Left renal cortex interstitium (tissue), 4 donors: ENCODE data around the gene ACOXL. TPM values are rescaled to one million over a fixed set of nuclear protein-coding genes. Genes with fewer than 3 reads are reported as not detected.

Source experiments
- DNase-seq, 4 donors: peaks; one replicate each; pipeline ENCODE4 v3.0.0-alpha.2; 2013; ENCODE audit warnings: low read depth in 4 of 4, low spot score in 2 of 4, missing footprints in 1 of 4
- polyA plus RNA-seq, 4 donors: library from polyadenylated mRNA; unstranded; fragments of 120-200 nt; gene quantifications; one replicate each; pipeline ENCODE4 v1.2.1, GENCODE V29; 2013; ENCODE audit not compliant: insufficient read length in 4 of 4

The ACOXL gene
- polyA plus RNA-seq, 4 donors: 0.43 to 1.2 (median 0.76) TPM

GRCh38 chr2:111094691-111095090 is 362.3 kb downstream of the ACOXL start:
- no peak for DNase-seq

GRCh38 chr2:111095434-111095833 is 363.1 kb downstream of the ACOXL start:
- no peak for DNase-seq

GRCh38 chr2:111099402-111099801 is 367.0 kb downstream of the ACOXL start:
- no peak for DNase-seq

GRCh38 chr2:111100087-111100764 is 367.9 kb downstream of the ACOXL start:
- DNase-seq: no peak

GRCh38 chr2:111100765-111101162 is 368.4 kb downstream of the ACOXL start:
- DNase-seq: no peak

- no peak for DNase-seq
Observed at GRCh38 chr2:111101592-111101991, 369.2 kb downstream of the ACOXL start.

GRCh38 chr2:111102216-111102615 is 369.8 kb downstream of the ACOXL start:
- DNase-seq: no peak

GRCh38 chr2:111105926-111106325 is 373.6 kb downstream of the ACOXL start:
- no peak for DNase-seq

- DNase-seq: no peak
Observed at GRCh38 chr2:111106706-111107105, 374.3 kb downstream of the ACOXL start.

- no peak for DNase-seq
Observed at GRCh38 chr2:111108745-111109271, 376.4 kb downstream of the ACOXL start.

GRCh38 chr2:111111101-111111755 is 378.9 kb downstream of the ACOXL start:
- DNase-seq: no peak

- DNase-seq: no peak
Observed at GRCh38 chr2:111113838-111114237, 381.5 kb downstream of the ACOXL start.

GRCh38 chr2:111116011-111116746 is 383.8 kb downstream of the ACOXL start:
- no peak for DNase-seq

GRCh38 chr2:111116843-111117597 is 384.6 kb downstream of the ACOXL start:
- peak; percentile 56 to 75 (median 68) for DNase-seq

GRCh38 chr2:111117598-111118480 is 385.5 kb downstream of the ACOXL start:
- DNase-seq: peak; percentile 10 to 33 (median 30)

- DNase-seq: peak in 3 of 4 donors; percentile 5 to 43 (median 7)
Observed at GRCh38 chr2:111118481-111118980, 386.2 kb downstream of the ACOXL start.

- peak in 3 of 4 donors; percentile 11 to 29 (median 28) for DNase-seq
Observed at GRCh38 chr2:111118981-111119821, 386.8 kb downstream of the ACOXL start.

- peak in 3 of 4 donors; percentile 10 to 19 (median 13) for DNase-seq
Observed at GRCh38 chr2:111119822-111120252, 387.5 kb downstream of the ACOXL start.
